NCI-H2029 treated with DMSO at 0.1 percent for 48 hours (cell line): ENCODE data around the gene TMEM156.

Experiments
- DNase-seq: peaks from one replicate; lab custom pipeline; 2025; lab: John Stamatoyannopoulos, UW

TMEM156 gene, protein sequence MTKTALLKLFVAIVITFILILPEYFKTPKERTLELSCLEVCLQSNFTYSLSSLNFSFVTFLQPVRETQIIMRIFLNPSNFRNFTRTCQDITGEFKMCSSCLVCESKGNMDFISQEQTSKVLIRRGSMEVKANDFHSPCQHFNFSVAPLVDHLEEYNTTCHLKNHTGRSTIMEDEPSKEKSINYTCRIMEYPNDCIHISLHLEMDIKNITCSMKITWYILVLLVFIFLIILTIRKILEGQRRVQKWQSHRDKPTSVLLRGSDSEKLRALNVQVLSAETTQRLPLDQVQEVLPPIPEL

GRCh38 chr4:39032218-39033085, at the start of gene TMEM156:
Gene TMEM156 (minus strand): TSS chr4:39032409. CDS start chr4:39032313, 96 bp downstream.
- peak; percentile 13 for DNase-seq

DNA sequence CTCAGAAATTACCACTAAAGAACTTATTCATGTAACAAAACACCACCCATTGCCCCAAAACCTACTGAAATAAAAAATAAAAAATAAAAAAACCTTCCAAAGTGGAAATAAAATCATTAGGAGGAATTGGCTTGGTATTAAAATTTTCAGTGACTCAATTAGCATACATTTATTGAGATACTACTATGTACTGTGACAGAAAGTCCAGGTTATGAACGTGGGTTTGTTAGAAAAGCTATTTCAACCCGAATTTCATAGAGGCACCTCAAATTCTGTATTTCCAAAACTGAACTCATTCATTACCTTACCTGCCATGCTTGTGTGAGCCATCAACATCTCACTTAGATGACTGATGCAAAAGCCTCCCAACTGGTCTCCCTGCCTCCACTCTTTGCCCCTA, 46.6 kb upstream of the TMEM156 start:
- DNase-seq, result no peak

- DNase-seq, result no peak
Measured at GRCh38 chr4:39068907-39069306, 36.7 kb upstream of the TMEM156 start.

GRCh38 chr4:39067451-39067850, 35.2 kb upstream of the TMEM156 start:
- no peak for DNase-seq

- DNase-seq, result no peak
Measured at GRCh38 chr4:39067031-39067430, 34.8 kb upstream of the TMEM156 start.

DNA sequence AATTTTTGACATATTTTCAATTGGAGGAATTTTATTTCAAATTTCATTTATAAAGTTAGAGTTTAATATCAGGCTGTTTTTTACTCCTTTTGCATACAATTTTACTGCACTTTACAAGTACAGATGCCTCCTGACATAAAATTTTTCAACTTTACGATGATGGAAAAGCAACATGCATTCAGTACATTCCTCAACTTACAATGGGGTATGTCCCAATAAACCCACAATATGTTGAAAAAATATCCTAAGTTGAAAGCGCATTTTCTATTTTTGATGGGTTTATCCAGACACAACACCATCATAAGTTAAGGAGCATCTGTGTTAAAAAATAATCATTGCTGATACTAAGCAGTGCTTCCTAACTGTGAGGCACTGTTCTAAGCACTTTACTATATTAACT, 34.2 kb upstream of the TMEM156 start:
- no peak for DNase-seq

- DNase-seq, result no peak
Measured at GRCh38 chr4:39063430-39063829, 31.2 kb upstream of the TMEM156 start.

- no peak for DNase-seq
Measured at GRCh38 chr4:39062770-39063097, 30.5 kb upstream of the TMEM156 start.

GRCh38 chr4:39062094-39062769, 30.0 kb upstream of the TMEM156 start, which contains the start of gene KLHL5:
Gene KLHL5 (plus strand): TSS chr4:39062232. CDS start chr4:39062653, 421 bp downstream.
- no peak for DNase-seq

- DNase-seq, result no peak
Measured at GRCh38 chr4:39061457-39061856, 29.2 kb upstream of the TMEM156 start.

- DNase-seq, result no peak
Measured at GRCh38 chr4:39056023-39056422, 23.8 kb upstream of the TMEM156 start.

- no peak for DNase-seq
Measured at GRCh38 chr4:39054497-39054896, 22.3 kb upstream of the TMEM156 start.

DNA sequence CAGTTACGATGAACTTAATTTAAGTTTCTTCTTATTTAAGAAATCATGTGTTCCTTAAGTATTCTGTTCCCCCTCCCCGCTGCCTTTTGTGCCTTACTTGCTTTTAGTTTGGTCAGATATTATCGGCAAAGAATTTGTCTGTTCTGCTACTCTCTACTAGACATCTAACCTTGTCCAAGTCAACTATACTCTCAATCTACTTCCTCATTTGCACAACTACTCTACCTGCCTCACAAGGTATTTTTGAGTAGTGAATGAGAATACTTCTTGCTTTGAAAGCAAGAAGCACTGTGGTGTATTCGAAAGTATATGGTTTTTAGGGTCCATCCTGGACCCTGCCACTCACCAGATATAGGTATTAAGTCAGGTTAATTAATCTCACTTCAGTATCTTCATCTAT, 21.8 kb upstream of the TMEM156 start:
- no peak for DNase-seq

DNA sequence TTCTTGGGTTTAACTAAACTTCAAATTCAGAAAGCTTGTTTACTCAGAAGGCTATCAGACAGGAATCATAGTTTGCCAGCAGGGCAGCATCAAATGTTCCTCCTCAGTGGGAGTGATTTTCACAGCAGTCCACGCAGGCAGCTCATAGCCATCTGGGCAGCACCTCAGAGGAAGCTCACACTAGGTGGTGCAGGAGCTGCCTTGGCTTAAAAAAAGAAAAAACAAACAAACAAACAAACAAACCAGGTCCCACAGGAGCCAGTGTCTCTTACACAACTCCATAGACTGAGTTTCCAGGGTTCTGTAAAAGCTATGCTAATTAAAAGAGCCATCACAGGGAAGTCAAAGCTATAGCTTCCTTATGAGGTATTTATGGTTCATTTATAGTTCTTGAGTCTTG, 19.3 kb upstream of the TMEM156 start:
- DNase-seq, result no peak

- DNase-seq, result no peak
Measured at GRCh38 chr4:39050590-39050989, 18.4 kb upstream of the TMEM156 start.

DNA sequence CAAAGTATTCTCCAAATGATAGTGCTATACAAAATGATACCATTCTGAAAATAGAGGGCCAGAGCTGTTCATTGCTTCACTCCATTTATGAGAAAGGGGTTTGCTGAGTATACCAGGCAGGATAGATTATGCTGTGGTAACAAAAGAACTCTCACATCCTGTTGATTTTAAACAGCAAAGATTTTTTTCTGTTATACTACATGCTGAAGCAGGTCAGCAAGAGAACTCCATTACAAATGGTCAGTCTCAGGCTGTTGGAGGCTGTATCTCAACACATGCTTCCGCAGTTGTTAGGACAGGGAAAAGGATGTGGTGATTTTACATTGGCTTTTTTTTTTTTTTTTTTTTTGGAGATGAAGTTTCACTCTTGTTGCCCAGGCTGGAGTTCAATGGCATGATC, 16.1 kb upstream of the TMEM156 start:
- no peak for DNase-seq

DNA sequence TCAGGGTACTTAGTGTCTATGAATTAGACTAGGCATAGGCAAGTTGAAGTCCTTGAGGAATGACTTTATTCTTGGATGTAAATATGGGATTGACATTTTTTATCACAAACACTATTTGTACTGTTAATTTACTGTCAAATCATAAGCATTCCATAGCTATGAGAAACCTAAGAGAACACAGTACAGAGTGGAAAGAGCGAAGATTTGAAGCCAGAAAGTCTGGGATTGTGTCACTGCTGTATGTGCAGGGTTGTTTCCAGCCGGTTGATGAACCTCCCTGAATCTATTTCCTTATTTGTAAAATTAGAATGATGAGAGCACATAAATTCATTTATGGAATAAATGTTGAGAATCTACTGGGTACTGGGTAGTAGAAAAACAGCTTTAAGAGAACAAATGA, 15.5 kb upstream of the TMEM156 start:
- no peak for DNase-seq

DNA sequence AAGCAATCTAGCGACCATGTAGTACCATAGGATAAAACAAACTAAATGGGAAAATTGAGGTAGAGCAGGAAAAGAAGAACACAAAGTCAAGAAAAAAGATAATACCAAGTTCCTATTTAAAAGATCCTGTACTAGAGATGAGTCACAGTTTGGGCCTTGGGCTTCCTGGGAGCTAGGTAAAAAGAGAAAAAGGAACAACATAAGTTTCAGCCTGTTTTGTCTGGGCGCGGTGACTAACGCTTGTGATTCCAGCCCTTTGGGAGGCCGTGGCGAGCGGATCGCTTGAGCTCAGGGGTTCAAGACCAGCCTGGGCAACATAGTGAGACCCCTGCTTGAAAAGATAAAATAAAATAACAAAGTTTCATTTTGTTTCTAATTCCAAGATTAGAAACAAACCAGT, 14.0 kb upstream of the TMEM156 start:
- no peak for DNase-seq

- no peak for DNase-seq
Measured at GRCh38 chr4:39045827-39046221, 13.6 kb upstream of the TMEM156 start.

DNA sequence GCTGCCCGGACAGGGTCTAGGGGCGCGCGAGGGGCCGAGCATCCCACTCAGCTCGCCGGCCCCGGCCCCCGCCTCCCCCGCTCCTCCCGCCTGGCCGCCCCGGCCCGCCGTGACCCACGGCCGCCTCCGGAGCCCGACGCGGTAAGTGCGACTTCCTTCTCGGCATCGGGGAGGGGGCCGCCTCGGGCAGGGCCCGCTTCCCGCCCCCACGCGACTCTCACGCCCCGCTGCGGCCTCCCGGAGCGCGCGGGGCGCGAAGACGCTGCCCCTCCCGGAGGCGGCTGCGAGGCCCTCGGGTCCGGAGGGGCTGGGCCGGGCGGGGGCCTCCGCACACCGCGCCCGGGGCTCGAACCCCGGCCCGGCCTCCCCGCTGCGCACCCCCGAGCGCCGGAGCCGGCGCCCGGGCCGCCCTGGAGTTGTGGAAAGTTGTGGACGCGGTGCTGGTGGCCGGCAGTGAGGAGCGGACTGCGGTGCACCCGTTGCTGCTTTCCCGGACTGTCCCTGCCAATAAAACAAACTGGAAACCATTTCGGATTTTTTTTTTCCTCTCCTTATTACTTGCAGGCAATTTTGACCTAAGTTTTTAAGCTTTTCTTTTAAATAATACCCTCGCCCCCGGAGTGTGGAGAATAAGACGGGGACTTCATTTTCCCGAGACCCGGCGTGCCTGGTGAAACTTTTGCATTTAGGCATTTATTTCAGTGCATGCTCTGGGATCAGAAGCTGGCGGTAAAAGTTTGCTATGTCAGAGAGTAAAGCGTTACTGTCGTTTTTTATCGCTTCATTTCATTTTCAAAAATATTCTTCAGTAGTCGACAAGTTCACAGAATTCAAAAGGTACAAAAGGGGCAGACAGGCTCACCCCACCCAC, 13.0 kb upstream of the TMEM156 start:
- no peak for DNase-seq

GRCh38 chr4:39044364-39044955, 12.3 kb upstream of the TMEM156 start:
- no peak for DNase-seq
